ENCODE data around the gene VILL. TPM values are rescaled to one million over a fixed set of nuclear protein-coding genes. Genes with fewer than 3 reads are reported as not detected.
A peak's percentile ranks its signal among the peaks of the same experiment; 100 is the strongest.

The VILL gene
- total RNA-seq (2014; rRNA removed; shearing (Covaris generic)), result 2.3 and 5.5 TPM in 2 replicates

- DNase-seq (ENCODE audit: low read depth), result peak; percentile 29
These were observed at the start of gene VILL for GRCh38 chr3:37990527-37990926. Gene VILL, plus strand, starts transcription at chr3:37990786. Its CDS starts 2,887 bp downstream, at chr3:37993673.

- DNase-seq (ENCODE audit: low read depth), result no peak
These were observed 48.7 kb upstream of the VILL start for GRCh38 chr3:37941608-37942508.

GRCh38 chr3:37942646-37943045 lies 47.9 kb upstream of the VILL start:
- DNase-seq (ENCODE audit: low read depth), result no peak

- DNase-seq (ENCODE audit: low read depth), result no peak
These were observed 47.5 kb upstream of the VILL start for GRCh38 chr3:37943126-37943525.

- DNase-seq (ENCODE audit: low read depth), result no peak
These were observed 46.8 kb upstream of the VILL start for GRCh38 chr3:37943631-37944314.

- no peak for DNase-seq (ENCODE audit: low read depth)
These were observed 46.2 kb upstream of the VILL start for GRCh38 chr3:37944391-37944842.

- DNase-seq (ENCODE audit: low read depth), result no peak
These were observed 45.3 kb upstream of the VILL start for GRCh38 chr3:37945156-37945806.

GRCh38 chr3:37945807-37946530 lies 44.6 kb upstream of the VILL start:
- DNase-seq (ENCODE audit: low read depth), result peak; percentile 62

GRCh38 chr3:37946531-37946889 lies 44.1 kb upstream of the VILL start:
- no peak for DNase-seq (ENCODE audit: low read depth)

GRCh38 chr3:37949866-37950265 lies 40.7 kb upstream of the VILL start:
- no peak for DNase-seq (ENCODE audit: low read depth)

GRCh38 chr3:37952564-37952963 lies 38.0 kb upstream of the VILL start:
- peak; percentile 21 for DNase-seq (ENCODE audit: low read depth)

- DNase-seq (ENCODE audit: low read depth), result no peak
These were observed 37.4 kb upstream of the VILL start for GRCh38 chr3:37953226-37953625.

- DNase-seq (ENCODE audit: low read depth), result no peak
These were observed 36.7 kb upstream of the VILL start for GRCh38 chr3:37953707-37954394.

GRCh38 chr3:37954881-37955280 lies 35.7 kb upstream of the VILL start:
- no peak for DNase-seq (ENCODE audit: low read depth)

GRCh38 chr3:37955918-37956707 lies 34.5 kb upstream of the VILL start:
- DNase-seq (ENCODE audit: low read depth), result no peak

GRCh38 chr3:37956723-37957538 lies 33.7 kb upstream of the VILL start:
- no peak for DNase-seq (ENCODE audit: low read depth)

GRCh38 chr3:37957539-37957936 lies 33.0 kb upstream of the VILL start:
- DNase-seq (ENCODE audit: low read depth), result no peak

GRCh38 chr3:37961622-37962431 lies 28.8 kb upstream of the VILL start:
- DNase-seq (ENCODE audit: low read depth), result no peak

- no peak for DNase-seq (ENCODE audit: low read depth)
These were observed 27.6 kb upstream of the VILL start for GRCh38 chr3:37963016-37963415.
